HEK293 (cell line): ENCODE results near the gene RFTN1.

Source experiments
- CTCF ChIA-PET: fragments of 350-600 bp; formaldehyde crosslinking; extraction: SDS; loops from one replicate; lab custom pipeline; 2021; ENCODE audit warnings: antibody characterized with exemption; lab: Yijun Ruan, JAX
- POLR2A ChIA-PET: fragments of 300-600 bp; formaldehyde crosslinking; extraction: SDS; loops from one replicate; lab custom pipeline; 2020; ENCODE audit warnings: antibody characterized with exemption, inconsistent platforms; lab: Yijun Ruan, JAX
- H3K27ac ChIP-seq: fragments of 200-500 bp; sonication (Bioruptor generic); 2 replicates; pipeline ENCODE4 v1.5.1; 2014; ENCODE audit warnings: low read depth, low read length, control low read depth, inconsistent platforms; ENCODE audit errors: extremely low read depth
- H3K36me3 ChIP-seq, 2 experiments: fragments of 200-500 bp in 1 of 2; sonication (Bioruptor generic) in 1 of 2; 1 replicate in 1 of 2; 2 replicates in 1 of 2; pipeline ENCODE4 v1.5.1; 2014 to 2017; ENCODE audit warnings: inconsistent platforms in 2 of 2, low read length in 2 of 2; ENCODE audit not compliant: control insufficient read depth in 2 of 2, insufficient read depth in 1 of 2
- H3K4me1 ChIP-seq: fragments of 200-500 bp; sonication (Bioruptor generic); 2 replicates; pipeline ENCODE4 v1.5.1; 2014; ENCODE audit warnings: mild to moderate bottlenecking, low read length, inconsistent platforms; ENCODE audit not compliant: control insufficient read depth, insufficient read depth
- H3K4me3 ChIP-seq: 2 replicates; pipeline ENCODE4 v1.5.1; 2011; ENCODE audit warnings: low read depth, mild to moderate bottlenecking, control low read depth, low read length, moderate library complexity
- H3K9me3 ChIP-seq: fragments of 200-500 bp; sonication (Bioruptor generic); 2 replicates; pipeline ENCODE4 v1.5.1; 2014; ENCODE audit warnings: low read depth, low read length, inconsistent platforms; ENCODE audit not compliant: control insufficient read depth, insufficient read depth
- TSHZ1 ChIP-seq: fragments of 450-650 bp; formaldehyde crosslinking; IDR thresholded peaks from 2 replicates; pipeline ENCODE4 v1.5.1; 2016; ENCODE audit warnings: missing biosample characterization, missing genetic modification characterization, borderline replicate concordance
- ZBTB6 ChIP-seq: fragments of 450-650 bp; formaldehyde crosslinking; IDR thresholded peaks from 2 replicates; pipeline ENCODE4 v1.5.1; 2017; ENCODE audit warnings: missing biosample characterization, missing genetic modification characterization
- ZBTB7A ChIP-seq: fragments of 450-650 bp; formaldehyde crosslinking; IDR thresholded peaks from 2 replicates; pipeline ENCODE4 v1.5.1; 2016; ENCODE audit warnings: low read depth, missing biosample characterization, missing genetic modification characterization
- ZFHX2 ChIP-seq: fragments of 450-650 bp; formaldehyde crosslinking; conservative IDR thresholded peaks from 2 replicates; pipeline ENCODE4 v1.5.1; 2016; ENCODE audit warnings: missing biosample characterization, missing genetic modification characterization
- ZNF202 ChIP-seq: fragments of 450-650 bp; formaldehyde crosslinking; IDR thresholded peaks from 2 replicates; pipeline ENCODE4 v1.5.1; 2016; ENCODE audit warnings: missing biosample characterization, missing genetic modification characterization, borderline replicate concordance
- ZNF248 ChIP-seq: fragments of 450-650 bp; formaldehyde crosslinking; IDR thresholded peaks from 2 replicates; pipeline ENCODE4 v1.5.1; 2017; ENCODE audit warnings: missing biosample characterization, missing genetic modification characterization
- ZNF274 ChIP-seq, 2 experiments: fragments of 200-500 bp in 1 of 2; fragments of 450-650 bp in 1 of 2; sonication (Bioruptor generic) in 1 of 2; formaldehyde crosslinking in 1 of 2; IDR thresholded peaks; 2 replicates each; pipeline versions ENCODE4 v1.5.1 to v1.6.1; 2014 to 2016; ENCODE audit warnings: borderline replicate concordance in 1 of 2, inconsistent platforms in 1 of 2, low read length in 1 of 2, missing biosample characterization in 1 of 2, missing genetic modification characterization in 1 of 2
- ZNF280C ChIP-seq: fragments of 450-650 bp; formaldehyde crosslinking; IDR thresholded peaks from 2 replicates; pipeline ENCODE4 v1.5.1; 2016; ENCODE audit warnings: missing biosample characterization, missing genetic modification characterization
- ZNF514 ChIP-seq: fragments of 450-650 bp; formaldehyde crosslinking; IDR thresholded peaks from 2 replicates; pipeline ENCODE4 v1.5.1; 2016; ENCODE audit warnings: missing biosample characterization, missing genetic modification characterization
- ZNF521 ChIP-seq: fragments of 450-650 bp; formaldehyde crosslinking; IDR thresholded peaks from 2 replicates; pipeline ENCODE4 v1.5.1; 2017; ENCODE audit warnings: missing biosample characterization, mild to moderate bottlenecking, missing genetic modification characterization
- ZNF549 ChIP-seq: fragments of 450-650 bp; IDR thresholded peaks from 2 replicates; pipeline ENCODE4 v1.5.1; 2018; ENCODE audit warnings: missing biosample characterization, missing genetic modification characterization, mild to moderate bottlenecking, inconsistent platforms, moderate library complexity
- ZNF596 ChIP-seq: fragments of 450-650 bp; IDR thresholded peaks from 2 replicates; pipeline ENCODE4 v1.5.0; 2018; ENCODE audit warnings: missing biosample characterization, mild to moderate bottlenecking, missing genetic modification characterization, moderate library complexity
- ZNF621 ChIP-seq: fragments of 450-650 bp; formaldehyde crosslinking; IDR thresholded peaks from 2 replicates; pipeline ENCODE4 v1.5.1; 2017; ENCODE audit warnings: missing biosample characterization, missing genetic modification characterization
- ZNF623 ChIP-seq: fragments of 450-650 bp; formaldehyde crosslinking; IDR thresholded peaks from 2 replicates; pipeline ENCODE4 v1.5.1; 2016; ENCODE audit warnings: missing biosample characterization, missing genetic modification characterization
- ZNF624 ChIP-seq: fragments of 450-650 bp; formaldehyde crosslinking; IDR thresholded peaks from 2 replicates; pipeline ENCODE4 v1.5.1; 2017; ENCODE audit warnings: missing biosample characterization, missing genetic modification characterization
- ZNF626 ChIP-seq: fragments of 450-650 bp; sonication (Bioruptor Pico); formaldehyde crosslinking; IDR thresholded peaks from 2 replicates; pipeline ENCODE4 v1.5.1; 2018; ENCODE audit warnings: missing biosample characterization, missing genetic modification characterization, inconsistent platforms
- ZNF664 ChIP-seq: fragments of 450-650 bp; formaldehyde crosslinking; IDR thresholded peaks from 2 replicates; pipeline ENCODE4 v1.5.1; 2016; ENCODE audit warnings: missing biosample characterization, missing genetic modification characterization
- ZNF704 ChIP-seq: fragments of 450-650 bp; formaldehyde crosslinking; IDR thresholded peaks from 2 replicates; pipeline ENCODE4 v1.5.1; 2016; ENCODE audit warnings: missing biosample characterization, missing genetic modification characterization
- ZNF707 ChIP-seq: fragments of 450-650 bp; formaldehyde crosslinking; IDR thresholded peaks from 2 replicates; pipeline ENCODE4 v1.5.1; 2016; ENCODE audit warnings: missing biosample characterization, missing genetic modification characterization
- ZNF76 ChIP-seq: fragments of 450-650 bp; formaldehyde crosslinking; IDR thresholded peaks from 2 replicates; pipeline ENCODE4; 2016; ENCODE audit warnings: low read depth, missing biosample characterization, missing genetic modification characterization, borderline replicate concordance
- ZNF791 ChIP-seq: fragments of 450-650 bp; formaldehyde crosslinking; IDR thresholded peaks from 2 replicates; pipeline ENCODE4 v1.5.1; 2016; ENCODE audit warnings: missing biosample characterization, missing genetic modification characterization
- ZSCAN23 ChIP-seq: fragments of 450-650 bp; formaldehyde crosslinking; IDR thresholded peaks from 2 replicates; pipeline ENCODE4 v1.5.1; 2016; ENCODE audit warnings: missing biosample characterization, missing genetic modification characterization
- ZSCAN30 ChIP-seq: fragments of 450-650 bp; IDR thresholded peaks from 2 replicates; pipeline ENCODE4 v1.5.1; 2018; ENCODE audit warnings: missing biosample characterization, mild to moderate bottlenecking, missing genetic modification characterization, moderate library complexity

The RFTN1 gene

GRCh38 chr3:16329036-16329825 lies 184.3 kb downstream of the RFTN1 start:
- ChIA-PET CTCF (no interaction called here), POLR2A (no interaction called here)
- TF ChIP-seq TSHZ1 (tag by site-specific recombination), result no peak
- no peak for TF ChIP-seq ZSCAN30 (tag by site-specific recombination)
- no peak for TF ChIP-seq ZNF549 (tag by site-specific recombination)
- no peak for TF ChIP-seq ZBTB7A
- TF ChIP-seq ZNF248 (tag by site-specific recombination), result no peak
- no peak for TF ChIP-seq ZNF274 (IDR thresholded peaks at IDR 0.05; ENCODE audit: low read length)
- no peak for TF ChIP-seq ZNF274 (tag by site-specific recombination; IDR thresholded peaks at IDR 0.05; ENCODE audit: borderline replicate concordance)
- no peak for TF ChIP-seq ZNF202 (tag by site-specific recombination)
- no peak for TF ChIP-seq ZSCAN23
- no peak for TF ChIP-seq ZNF623 (tag by site-specific recombination)
- no peak for TF ChIP-seq ZFHX2 (tag by site-specific recombination)
- TF ChIP-seq ZNF514 (tag by site-specific recombination), result no peak
- no peak for TF ChIP-seq ZNF791 (tag by site-specific recombination)
- TF ChIP-seq ZNF626 (tag by site-specific recombination), result no peak
- TF ChIP-seq ZNF707 (tag by site-specific recombination), result no peak
- TF ChIP-seq ZNF76, result no peak

GRCh38 chr3:16328124-16328523 lies 185.4 kb downstream of the RFTN1 start:
- POLR2A ChIA-PET, result no interaction called here
- CTCF ChIA-PET, result interaction anchor here (0.8 to 1.3 kb wide), 2 partner anchors 10 to 188 kb away, joined by 3 to 5 read pairs; no protein-coding TSS in a partner anchor
- H3K9me3 ChIP-seq, result no peaks in the 10 kb centered on the region
- no peak overlapping the region for H3K4me3 ChIP-seq
- H3K4me1 ChIP-seq, result no peaks in the 10 kb centered on the region
- no peak overlapping the region for H3K27ac ChIP-seq
- no peak for TF ChIP-seq ZNF624 (tag by site-specific recombination)
- TF ChIP-seq ZBTB6 (tag by site-specific recombination), result no peak
- TF ChIP-seq ZNF704 (tag by site-specific recombination), result no peak
- no peak for TF ChIP-seq ZNF280C (tag by site-specific recombination)
- TF ChIP-seq ZNF621 (tag by site-specific recombination), result no peak
- no peak for TF ChIP-seq ZNF521
- no peak for TF ChIP-seq ZNF664 (tag by site-specific recombination)
- TF ChIP-seq ZNF596 (tag by site-specific recombination), result no peak
- peaks cover 0 to 24% of the 10 kb centered on the region in 2 experiments; a peak in 1 of 3 replicates for H3K36me3 ChIP-seq

More at GRCh38 chr3:16329036-16329825, 184.3 kb downstream of the RFTN1 start:
- no peaks in the 10 kb centered on the region for H3K9me3 ChIP-seq
- H3K4me3 ChIP-seq, result no peak overlapping the region
- no peaks in the 10 kb centered on the region for H3K4me1 ChIP-seq
- no peak overlapping the region for H3K27ac ChIP-seq
- peaks cover 0 to 17% of the 10 kb centered on the region in 2 experiments; a peak in 1 of 3 replicates for H3K36me3 ChIP-seq
